ENCODE results near the gene SZT2.

SZT2 gene

GRCh38 chr1:43422995-43423671, 33.4 kb downstream of the SZT2 start:
- DNase-seq (ENCODE audit: low read depth in 1 of 2, low spot score in 1 of 2), result no peak

GRCh38 chr1:43423672-43424550, 34.2 kb downstream of the SZT2 start:
- no peak for DNase-seq (ENCODE audit: low read depth in 1 of 2, low spot score in 1 of 2)

GRCh38 chr1:43425045-43425444, 35.3 kb downstream of the SZT2 start:
- no peak for DNase-seq (ENCODE audit: low read depth in 1 of 2, low spot score in 1 of 2)

- DNase-seq (ENCODE audit: low read depth in 1 of 2, low spot score in 1 of 2), result no peak
Observed at GRCh38 chr1:43426221-43426620, 36.5 kb downstream of the SZT2 start.

- no peak for DNase-seq (ENCODE audit: low read depth in 1 of 2, low spot score in 1 of 2)
Observed at GRCh38 chr1:43427524-43427923, 37.8 kb downstream of the SZT2 start.

- no peak for DNase-seq (ENCODE audit: low read depth in 1 of 2, low spot score in 1 of 2)
Observed at GRCh38 chr1:43427941-43428340, 38.2 kb downstream of the SZT2 start.

- DNase-seq (ENCODE audit: low read depth in 1 of 2, low spot score in 1 of 2), result no peak
Observed at GRCh38 chr1:43430831-43431230, 41.1 kb downstream of the SZT2 start.

GRCh38 chr1:43431676-43432075, 42.0 kb downstream of the SZT2 start:
- no peak for DNase-seq (ENCODE audit: low read depth in 1 of 2, low spot score in 1 of 2)

- DNase-seq (ENCODE audit: low read depth in 1 of 2, low spot score in 1 of 2), result no peak
Observed at GRCh38 chr1:43432171-43432860, 42.6 kb downstream of the SZT2 start.

GRCh38 chr1:43432907-43433306, 43.2 kb downstream of the SZT2 start:
- no peak for DNase-seq (ENCODE audit: low read depth in 1 of 2, low spot score in 1 of 2)

GRCh38 chr1:43434256-43434655, 44.6 kb downstream of the SZT2 start:
- DNase-seq (ENCODE audit: low read depth in 1 of 2, low spot score in 1 of 2), result no peak

- no peak for DNase-seq (ENCODE audit: low read depth in 1 of 2, low spot score in 1 of 2)
Observed at GRCh38 chr1:43435146-43436145, 45.7 kb downstream of the SZT2 start.

GRCh38 chr1:43436371-43436770, 46.7 kb downstream of the SZT2 start:
- DNase-seq (ENCODE audit: low read depth in 1 of 2, low spot score in 1 of 2), result no peak

GRCh38 chr1:43437031-43437973, 47.6 kb downstream of the SZT2 start:
- DNase-seq (ENCODE audit: low read depth in 1 of 2, low spot score in 1 of 2), result no peak

- DNase-seq (ENCODE audit: low read depth in 1 of 2, low spot score in 1 of 2), result no peak
Observed at GRCh38 chr1:43438006-43438405, 48.3 kb downstream of the SZT2 start.

GRCh38 chr1:43438576-43438952, 48.9 kb downstream of the SZT2 start:
- DNase-seq (ENCODE audit: low read depth in 1 of 2, low spot score in 1 of 2), result no peak

- no peak for DNase-seq (ENCODE audit: low read depth in 1 of 2, low spot score in 1 of 2)
Observed at GRCh38 chr1:43438953-43439581, 49.4 kb downstream of the SZT2 start.

GRCh38 chr1:43439781-43440180, 50.1 kb downstream of the SZT2 start:
- DNase-seq (ENCODE audit: low read depth in 1 of 2, low spot score in 1 of 2), result no peak

- DNase-seq (ENCODE audit: low read depth in 1 of 2, low spot score in 1 of 2), result no peak
Observed at GRCh38 chr1:43440358-43440757, 50.7 kb downstream of the SZT2 start.
